ENCODE results near the gene SYT1.

SYT1 gene

GRCh38 chr12:79063258-79063657, 198.7 kb downstream of the SYT1 start:
- DNase-seq: no peak

- no peak for DNase-seq
Measured at GRCh38 chr12:79067977-79068376, 203.4 kb downstream of the SYT1 start.

GRCh38 chr12:79069009-79069408, 204.4 kb downstream of the SYT1 start:
- DNase-seq: no peak

DNA sequence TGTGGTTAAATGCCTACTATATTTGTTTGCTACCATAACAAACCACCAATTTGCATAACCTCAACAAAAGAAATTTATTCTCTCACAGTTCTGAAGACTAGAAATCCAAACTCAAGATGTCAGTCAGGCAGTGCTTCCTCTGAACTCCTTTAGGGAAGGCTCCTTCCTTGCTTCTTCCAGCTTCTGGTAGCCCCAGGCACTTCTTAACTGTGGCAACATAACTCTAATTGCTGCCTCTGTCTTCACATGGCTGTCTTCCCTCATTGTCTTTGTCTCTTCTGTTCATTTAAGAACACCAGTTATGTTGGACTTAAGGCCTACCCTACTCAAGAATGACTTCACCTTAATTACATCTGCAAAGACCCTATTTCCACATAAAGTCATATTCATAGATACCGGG, 206.9 kb downstream of the SYT1 start:
- DNase-seq: no peak

DNA sequence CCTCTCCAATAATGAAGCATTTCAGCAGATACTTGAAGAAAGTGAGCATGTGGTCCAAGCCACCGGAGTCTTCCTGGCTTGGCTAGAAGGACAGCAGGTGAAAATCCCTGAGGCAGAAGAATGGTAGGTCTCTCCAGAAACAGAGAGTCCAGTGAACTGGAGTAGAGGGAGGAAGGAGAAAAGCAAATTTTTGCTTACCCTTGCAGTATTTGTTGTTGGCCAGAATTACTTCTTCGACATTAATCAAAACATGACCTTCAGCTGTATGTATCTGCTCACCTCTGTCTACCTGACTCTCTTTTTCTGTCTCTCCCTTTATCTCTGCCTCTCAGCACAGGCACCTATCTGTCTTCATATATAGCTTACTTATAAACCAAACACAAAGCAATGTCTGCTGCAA, 208.9 kb downstream of the SYT1 start:
- DNase-seq: no peak

GRCh38 chr12:79082595-79082994, 218.0 kb downstream of the SYT1 start:
- DNase-seq: no peak

GRCh38 chr12:79083181-79083580, 218.6 kb downstream of the SYT1 start:
- DNase-seq: no peak

- DNase-seq: no peak
Measured at GRCh38 chr12:79085106-79085682, 220.6 kb downstream of the SYT1 start.

DNA sequence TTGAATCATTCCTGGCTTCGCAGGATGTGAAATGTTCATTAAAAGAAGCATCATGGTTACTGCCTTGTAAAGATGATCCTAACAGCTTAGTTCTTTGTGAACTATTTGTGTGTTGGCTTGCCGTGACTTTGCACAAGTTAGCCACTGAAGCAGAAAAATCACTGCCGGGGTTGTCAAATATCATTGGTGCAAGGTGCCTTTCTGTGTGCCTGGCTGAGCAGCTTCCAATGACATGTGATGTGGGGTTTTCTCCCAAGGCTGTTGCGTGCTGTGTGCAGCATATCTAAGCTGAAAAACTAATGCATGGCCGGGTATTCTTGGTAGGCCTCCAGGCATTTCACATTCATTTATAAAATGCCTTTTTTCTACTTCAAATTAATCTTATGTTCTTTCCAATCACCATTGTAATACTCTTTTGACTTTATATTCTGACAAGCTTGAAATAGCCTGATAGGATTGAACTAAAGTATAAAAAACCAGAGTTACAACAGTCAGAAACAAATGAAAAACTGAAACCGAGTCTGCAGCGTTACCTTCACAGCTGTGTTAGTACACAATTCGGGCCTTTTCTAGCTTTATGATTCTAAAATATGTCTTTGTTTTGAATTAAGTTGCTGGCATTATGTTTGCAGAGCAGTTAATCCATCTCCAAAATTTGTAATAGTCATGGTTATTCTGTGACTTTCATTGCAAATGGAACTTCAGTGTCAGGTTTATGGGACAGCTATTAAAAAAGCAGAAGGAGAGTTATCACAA, 222.1 kb downstream of the SYT1 start:
- DNase-seq: no peak

GRCh38 chr12:79098530-79098929, 234.0 kb downstream of the SYT1 start:
- no peak for DNase-seq

GRCh38 chr12:79108962-79109361, 244.4 kb downstream of the SYT1 start:
- no peak for DNase-seq

DNA sequence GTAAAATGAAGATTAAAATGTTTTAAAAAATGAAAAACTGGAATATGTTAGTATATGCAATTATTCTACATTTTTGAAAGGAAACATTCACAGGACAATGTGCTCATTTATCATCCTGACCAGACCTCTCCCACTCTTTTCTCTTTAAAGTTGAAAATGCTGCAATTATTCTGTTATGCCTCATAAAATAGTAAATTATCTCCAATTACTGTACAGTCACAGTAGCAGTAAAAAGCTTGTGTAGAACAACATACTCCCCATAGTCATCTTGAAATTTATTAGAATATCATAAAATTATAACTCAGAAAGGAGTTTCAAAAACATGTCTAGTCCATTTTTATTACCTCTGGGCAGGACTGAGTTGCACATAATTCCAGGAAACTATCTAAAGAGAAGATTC, 250.3 kb downstream of the SYT1 start:
- DNase-seq: no peak

DNA sequence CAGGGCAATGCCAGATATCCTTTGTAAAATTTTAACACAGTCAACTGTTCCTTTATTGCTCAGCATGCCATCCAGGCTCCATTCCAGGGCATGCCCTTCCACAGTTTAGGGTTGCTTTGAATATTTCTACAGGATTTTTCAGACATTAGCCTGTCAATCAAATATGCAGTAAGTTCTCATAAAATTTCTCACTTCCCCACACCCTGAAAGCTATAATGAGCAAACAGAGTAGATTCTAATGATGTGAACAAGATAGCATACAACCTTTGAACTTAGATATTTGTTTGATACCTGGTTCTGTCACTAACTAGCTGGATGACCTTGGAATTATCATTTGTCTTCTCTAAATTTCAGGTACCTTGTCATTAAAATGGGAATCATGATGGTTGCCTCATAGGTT, 251.2 kb downstream of the SYT1 start:
- no peak for DNase-seq

GRCh38 chr12:79119796-79120195, 255.2 kb downstream of the SYT1 start:
- DNase-seq: no peak

GRCh38 chr12:79121486-79121885, 256.9 kb downstream of the SYT1 start:
- DNase-seq: no peak

GRCh38 chr12:79124385-79124784, 259.8 kb downstream of the SYT1 start:
- no peak for DNase-seq

GRCh38 chr12:79125358-79125757, 260.8 kb downstream of the SYT1 start:
- DNase-seq: no peak

DNA sequence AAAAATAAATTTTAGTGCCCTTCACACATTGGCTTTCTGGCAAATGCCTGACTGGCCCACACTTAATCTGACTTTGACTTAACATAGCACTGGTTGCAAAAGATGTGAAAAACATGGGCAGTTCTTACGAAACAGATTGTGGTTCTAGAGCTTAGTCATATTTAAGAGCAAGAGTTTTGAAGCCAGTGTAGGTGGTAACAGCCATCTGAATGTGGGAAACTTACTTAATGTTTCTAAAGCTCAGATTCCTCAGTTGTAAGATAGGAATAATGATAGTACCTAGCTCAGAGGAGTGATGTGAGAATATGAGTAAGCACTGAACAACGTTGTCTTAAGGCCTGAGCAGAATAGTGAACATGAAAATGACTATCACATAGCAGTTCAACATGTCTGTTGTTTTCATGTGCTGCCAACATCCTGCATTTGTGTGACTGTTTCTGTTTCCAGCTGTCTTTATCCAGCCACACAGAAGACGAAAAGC, 262.7 kb downstream of the SYT1 start:
- DNase-seq: no peak

GRCh38 chr12:79128956-79129355, 264.4 kb downstream of the SYT1 start:
- no peak for DNase-seq

DNA sequence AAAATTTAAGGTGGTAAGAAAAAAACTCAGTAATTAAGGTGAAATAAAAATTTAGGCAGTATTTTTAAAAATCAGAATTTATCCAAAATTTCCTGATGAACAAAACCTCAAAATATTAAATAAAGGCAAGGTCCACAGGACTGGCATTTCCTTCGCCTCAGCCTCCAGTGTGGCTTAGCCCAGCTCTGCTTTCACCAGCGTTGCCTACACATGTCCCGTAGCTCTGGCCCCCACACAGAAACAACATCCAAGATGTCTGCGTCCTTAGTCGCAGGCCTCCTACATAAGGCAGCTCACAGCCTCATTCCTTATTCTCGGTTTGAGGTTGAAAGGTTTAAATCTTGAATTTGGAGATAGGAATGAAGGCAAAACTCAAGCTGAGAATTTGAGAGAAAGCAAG, 274.3 kb downstream of the SYT1 start:
- DNase-seq: no peak

DNA sequence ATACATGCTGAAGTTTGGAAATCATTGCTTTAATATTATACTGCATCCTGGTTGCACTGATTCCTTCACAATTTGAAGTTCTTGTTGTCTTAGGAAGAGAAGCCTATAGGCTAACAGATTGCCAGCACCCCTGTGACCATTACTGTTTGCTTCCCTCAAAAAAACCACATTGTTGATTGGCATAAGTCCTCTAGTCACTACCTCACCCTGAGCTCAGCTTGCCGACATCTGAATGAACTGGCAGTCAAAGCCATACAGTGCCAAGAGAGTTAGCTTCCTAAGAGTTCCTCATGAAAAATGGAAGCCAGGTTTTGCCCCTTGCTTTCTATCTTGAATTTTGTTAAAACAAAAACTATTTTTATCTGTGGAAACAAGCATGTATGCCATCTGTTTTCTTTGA, 276.1 kb downstream of the SYT1 start:
- no peak for DNase-seq

- no peak for DNase-seq
Measured at GRCh38 chr12:79141776-79142175, 277.2 kb downstream of the SYT1 start.

GRCh38 chr12:79143803-79144202, 279.2 kb downstream of the SYT1 start:
- peak; percentile 40 for DNase-seq

- no peak for DNase-seq
Measured at GRCh38 chr12:79151956-79152355, 287.4 kb downstream of the SYT1 start.

- DNase-seq: no peak
Measured at GRCh38 chr12:79155683-79156082, 291.1 kb downstream of the SYT1 start.
